Tibial artery (tissue), 4 donors: ENCODE data around the gene KLHL29.

Source experiments
- DNase-seq, 2 donors: peaks; one replicate each; pipeline ENCODE4 v3.0.0-alpha.2; 2019
- H3K27ac ChIP-seq, 2 donors: fragments of 200-600 bp; sonication (generic) in 1 of 2; 1 replicate in 1 of 2; 2 replicates in 1 of 2; pipeline ENCODE4 v1.5.1; 2018 to 2019; ENCODE audit warnings: mild to moderate bottlenecking in 1 of 2
- H3K27me3 ChIP-seq, 2 donors: fragments of 200-600 bp; sonication (generic) in 1 of 2; one replicate each; pipeline versions ENCODE4 v1.5.1 to v1.6.0; 2016 to 2019
- H3K36me3 ChIP-seq, 3 donors: fragments of 200-600 bp; sonication (generic) in 2 of 3; one replicate each; pipeline ENCODE4 v1.5.1; 2016 to 2019; ENCODE audit warnings: mild to moderate bottlenecking in 2 of 3
- H3K4me1 ChIP-seq, 4 donors: fragments of 200-600 bp; sonication (generic) in 2 of 4; 1 replicate in 3 of 4; 2 replicates in 1 of 4; pipeline ENCODE4 v1.5.1; 2016 to 2019
- H3K4me3 ChIP-seq, 2 donors: fragments of 200-600 bp; sonication (generic) in 1 of 2; 1 replicate in 1 of 2; 2 replicates in 1 of 2; pipeline ENCODE4 v1.5.1; 2018 to 2019; ENCODE audit warnings: mild to moderate bottlenecking in 2 of 2
- H3K9me3 ChIP-seq, 3 donors: fragments of 200-600 bp; sonication (generic) in 1 of 3; one replicate each; pipeline ENCODE4 v1.5.1; 2016 to 2019
- intact Hi-C: fragments of 100-400 bp; cut with DNase I; formaldehyde crosslinking; loops from one replicate; pipeline ENCODE4 v1.15.0; 2023; ENCODE audit warnings: low total_unique reads
- TF ChIP-seq, protein P1 (sequence below), 2 experiments: fragments of 200-600 bp in 1 of 2; fragments of 450-650 bp in 1 of 2; IDR thresholded peaks; one replicate each; pipeline ENCODE4 v1.5.1; 2017 to 2019; ENCODE audit warnings: antibody characterized with exemption in 2 of 2, mild to moderate bottlenecking in 1 of 2, moderate library complexity in 1 of 2

The KLHL29 gene

GRCh38 chr2:23640711-23641110 lies 255.7 kb downstream of the KLHL29 start:
- Histone ChIP-seq H3K4me3 (no peak overlapping the region), H3K9me3 (no peaks in the 10 kb centered on the region), H3K27ac (no peak overlapping the region), H3K36me3 (peaks cover 23 to 46% (median 36%) of the 10 kb centered on the region in 3 donors), H3K27me3 (no peaks in the 10 kb centered on the region), H3K4me1 (peaks cover 0 to 16% (median 14%) of the 10 kb centered on the region in 4 donors)
- DNase-seq: no peak
- TF ChIP-seq, protein P1, sequence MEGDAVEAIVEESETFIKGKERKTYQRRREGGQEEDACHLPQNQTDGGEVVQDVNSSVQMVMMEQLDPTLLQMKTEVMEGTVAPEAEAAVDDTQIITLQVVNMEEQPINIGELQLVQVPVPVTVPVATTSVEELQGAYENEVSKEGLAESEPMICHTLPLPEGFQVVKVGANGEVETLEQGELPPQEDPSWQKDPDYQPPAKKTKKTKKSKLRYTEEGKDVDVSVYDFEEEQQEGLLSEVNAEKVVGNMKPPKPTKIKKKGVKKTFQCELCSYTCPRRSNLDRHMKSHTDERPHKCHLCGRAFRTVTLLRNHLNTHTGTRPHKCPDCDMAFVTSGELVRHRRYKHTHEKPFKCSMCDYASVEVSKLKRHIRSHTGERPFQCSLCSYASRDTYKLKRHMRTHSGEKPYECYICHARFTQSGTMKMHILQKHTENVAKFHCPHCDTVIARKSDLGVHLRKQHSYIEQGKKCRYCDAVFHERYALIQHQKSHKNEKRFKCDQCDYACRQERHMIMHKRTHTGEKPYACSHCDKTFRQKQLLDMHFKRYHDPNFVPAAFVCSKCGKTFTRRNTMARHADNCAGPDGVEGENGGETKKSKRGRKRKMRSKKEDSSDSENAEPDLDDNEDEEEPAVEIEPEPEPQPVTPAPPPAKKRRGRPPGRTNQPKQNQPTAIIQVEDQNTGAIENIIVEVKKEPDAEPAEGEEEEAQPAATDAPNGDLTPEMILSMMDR (IDR thresholded peaks at IDR 0.05): no peak
- intact Hi-C loops: no loop called here

- Histone ChIP-seq H3K36me3 (peaks cover 23 to 46% (median 36%) of the 10 kb centered on the region in 3 donors), H3K27ac (no peak overlapping the region), H3K4me3 (no peak overlapping the region), H3K4me1 (peaks cover 0 to 3% (median 3%) of the 10 kb centered on the region in 4 donors), H3K27me3 (no peaks in the 10 kb centered on the region), H3K9me3 (no peaks in the 10 kb centered on the region)
- no peak for DNase-seq
- intact Hi-C loops: no loop called here
- TF ChIP-seq, protein P1 (IDR thresholded peaks at IDR 0.05): no peak
These were observed 257.5 kb downstream of the KLHL29 start for GRCh38 chr2:23642516-23642915.

GRCh38 chr2:23645230-23645808 lies 260.3 kb downstream of the KLHL29 start:
- intact Hi-C loops: no loop called here
- H3K4me3 ChIP-seq: no peak overlapping the region
- H3K27ac ChIP-seq: no peak overlapping the region
- peaks cover 15 to 33% (median 30%) of the 10 kb centered on the region in 3 donors for H3K36me3 ChIP-seq
- no peaks in the 10 kb centered on the region for H3K9me3 ChIP-seq
- H3K27me3 ChIP-seq: no peaks in the 10 kb centered on the region
- TF ChIP-seq, protein P1 (IDR thresholded peaks at IDR 0.05): no peak
- no peaks in the 10 kb centered on the region for H3K4me1 ChIP-seq
- no peak for DNase-seq

- Histone ChIP-seq H3K27me3 (no peaks in the 10 kb centered on the region), H3K27ac (no peak overlapping the region), H3K9me3 (no peaks in the 10 kb centered on the region), H3K36me3 (peaks cover 10 to 18% (median 12%) of the 10 kb centered on the region in 3 donors), H3K4me1 (no peaks in the 10 kb centered on the region), H3K4me3 (no peak overlapping the region)
- intact Hi-C loops: no loop called here
- TF ChIP-seq, protein P1 (IDR thresholded peaks at IDR 0.05): no peak
- no peak for DNase-seq
These were observed 262.6 kb downstream of the KLHL29 start for GRCh38 chr2:23647563-23647962.

- Histone ChIP-seq H3K4me1 (no peaks in the 10 kb centered on the region), H3K36me3 (peaks cover 0 to 7% (median 3%) of the 10 kb centered on the region in 3 donors), H3K27ac (no peak overlapping the region), H3K4me3 (no peak overlapping the region), H3K9me3 (no peaks in the 10 kb centered on the region), H3K27me3 (no peaks in the 10 kb centered on the region)
- TF ChIP-seq, protein P1 (IDR thresholded peaks at IDR 0.05): no peak
- intact Hi-C loops: no loop called here
- no peak for DNase-seq
These were observed 264.3 kb downstream of the KLHL29 start for GRCh38 chr2:23649303-23649702.
